ENCODE data around the gene FAM20C.

- TF ChIP-seq POLR2AphosphoS5 (IDR thresholded peaks at IDR 0.05) (no peak), CTCF (IDR thresholded peaks at IDR 0.05) (no peak), EP300 (IDR thresholded peaks at IDR 0.05) (no peak), POLR2A (IDR thresholded peaks at IDR 0.05) (no peak)
Measured at GRCh38 chr7:252981-253380, 60.6 kb downstream of the FAM20C start.

Measured in gastroesophageal sphincter (tissue), 3 donors.